ENCODE data around the gene PRMT5.
"Not testable (repeated sequence)": the region's sequence is repeated elsewhere in the genome, so short reads cannot be mapped to it uniquely, and the experiment has no call there.

The PRMT5 gene

DNA sequence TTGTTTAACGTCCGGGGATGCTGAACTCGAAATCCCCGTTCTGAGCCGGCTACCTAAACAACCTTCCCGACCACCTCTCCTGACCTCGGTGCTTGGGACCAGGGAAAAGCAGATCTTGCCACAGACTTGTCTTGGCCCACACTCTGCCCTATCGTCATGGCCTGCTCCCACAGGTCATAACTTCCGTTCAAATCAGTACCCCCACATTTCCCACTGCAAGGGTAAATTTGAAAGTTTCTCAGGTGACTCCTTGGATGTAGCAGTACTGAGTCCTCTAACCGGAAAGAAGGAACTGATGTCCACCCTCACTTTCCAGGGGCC lies 9.6 kb downstream of the PRMT5 start:
- H3K27me3 ChIP-seq (ENCODE audit: insufficient read depth, insufficient read length) = no peaks in the 10 kb centered on the region
- no peaks in the 10 kb centered on the region for H3K9me3 ChIP-seq (ENCODE audit: insufficient read depth, low read length)
- TF ChIP-seq SUZ12 (IDR thresholded peaks at IDR 0.05; ENCODE audit: extremely low read depth, insufficient read depth, insufficient read length) (no peak), YY1 (IDR thresholded peaks at IDR 0.05; ENCODE audit: insufficient read depth, insufficient read length) (no peak), ZNF274 (IDR thresholded peaks at IDR 0.05; ENCODE audit: low read depth, low read length) (no peak)
- peak overlapping the region; percentile 28 for H3K4me3 ChIP-seq (ENCODE audit: insufficient read length, low read depth)
- DNase-seq (ENCODE audit: low read depth, low spot score) = no peak
- H3K36me3 ChIP-seq (ENCODE audit: insufficient read depth, insufficient read length, low read length) = peaks cover 69% of the 10 kb centered on the region
- H3K9ac ChIP-seq (ENCODE audit: insufficient read length, low read depth) = peak overlapping the region; percentile 56
- H3K4me1 ChIP-seq (ENCODE audit: insufficient read depth, insufficient read length) = no peaks in the 10 kb centered on the region

DNA sequence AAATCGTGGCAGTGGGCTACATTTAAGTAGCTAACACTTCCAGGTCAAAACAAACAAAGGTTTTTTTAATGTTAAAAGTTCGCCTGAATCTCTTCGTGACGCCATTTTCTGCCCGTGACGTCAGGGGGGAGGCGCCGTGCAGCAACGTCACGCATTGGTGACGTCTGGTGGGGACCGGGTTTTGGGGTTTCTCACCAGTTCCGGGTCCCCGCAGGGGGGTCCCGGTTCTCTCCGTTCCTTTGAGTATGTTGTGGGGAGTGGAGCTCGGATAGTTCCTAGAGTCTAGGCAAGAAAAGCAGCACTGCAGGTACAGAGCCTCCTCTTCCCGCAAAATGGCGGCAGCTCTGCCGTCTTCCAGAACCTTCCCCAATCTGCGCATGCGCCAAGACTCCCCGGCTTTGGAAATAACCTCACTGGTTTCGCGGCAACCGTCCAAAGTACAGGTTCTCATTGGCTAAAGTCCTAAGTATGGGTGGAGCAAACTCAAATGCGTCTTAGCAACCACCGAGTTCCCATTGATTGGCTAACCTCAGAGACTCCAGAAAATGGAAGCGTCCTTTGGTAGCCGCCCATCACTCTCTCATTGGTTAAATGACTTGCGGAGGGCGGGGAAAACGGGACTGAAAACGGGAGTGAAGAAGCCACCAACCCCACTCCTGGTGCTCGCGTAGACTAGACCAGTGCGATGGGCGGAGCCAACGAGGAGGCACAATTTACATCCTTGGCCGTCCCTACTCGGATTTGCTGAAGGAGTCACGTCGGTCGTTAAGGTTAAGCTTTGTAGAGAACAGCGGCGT lies 10.2 kb downstream of the PRMT5 start, which contains the start of gene RBM23:
Gene RBM23 (minus strand): TSS at position 346 of the 797 bp plus-strand sequence.
- H3K4me3 ChIP-seq (ENCODE audit: insufficient read length, low read depth) = peak within 1 kb of the TSS; percentile 49
- peak within 1 kb of the TSS; percentile 56 for H3K9ac ChIP-seq (ENCODE audit: insufficient read length, low read depth)
- peaks cover 67% of the 10 kb centered on the region for H3K36me3 ChIP-seq (ENCODE audit: insufficient read depth, insufficient read length, low read length)
- DNase-seq (ENCODE audit: low read depth, low spot score) = peak; percentile 98
- no peaks in the 10 kb centered on the region for H3K9me3 ChIP-seq (ENCODE audit: insufficient read depth, low read length)
- H3K27me3 ChIP-seq (ENCODE audit: insufficient read depth, insufficient read length) = no peaks in the 10 kb centered on the region
- no peaks in the 10 kb centered on the region for H3K4me1 ChIP-seq (ENCODE audit: insufficient read depth, insufficient read length)
- no peak for TF ChIP-seq SUZ12 (IDR thresholded peaks at IDR 0.05; ENCODE audit: extremely low read depth, insufficient read depth, insufficient read length)
- TF ChIP-seq YY1 (IDR thresholded peaks at IDR 0.05; ENCODE audit: insufficient read depth, insufficient read length) = peak; percentile 67

DNA sequence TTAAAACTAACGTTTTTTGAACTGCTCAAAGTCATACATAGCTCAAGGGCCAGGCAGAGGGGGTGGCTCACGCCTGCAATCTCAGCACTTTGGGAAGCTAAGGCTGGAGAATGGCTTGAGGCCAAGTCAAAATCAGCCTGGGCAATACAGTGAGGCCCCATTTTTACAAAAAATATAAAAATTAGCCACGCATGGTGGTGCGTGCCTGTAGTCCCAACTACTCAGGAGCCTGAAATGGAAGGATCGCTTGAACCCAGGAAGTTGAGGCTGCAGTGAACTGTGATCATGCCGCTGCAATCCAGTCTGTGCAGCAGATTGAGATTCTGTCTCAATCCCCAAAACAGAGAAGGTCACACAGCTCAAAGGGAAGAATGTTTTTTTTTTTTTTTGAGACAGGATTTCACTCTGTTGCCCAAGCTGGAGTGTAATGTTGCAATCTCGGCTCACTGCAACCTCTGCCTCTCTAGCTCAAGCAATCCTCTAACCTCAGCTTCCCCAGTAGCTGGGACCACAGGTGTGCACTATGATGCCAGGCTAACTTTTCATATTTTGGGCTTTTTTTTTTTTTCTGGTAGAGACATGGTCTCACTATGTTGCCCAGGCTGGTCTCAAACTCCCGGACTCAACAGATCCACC lies 13.2 kb downstream of the PRMT5 start:
- Histone ChIP-seq H3K9ac (ENCODE audit: insufficient read length, low read depth) (no peak overlapping the region), H3K4me1 (ENCODE audit: insufficient read depth, insufficient read length) (no peaks in the 10 kb centered on the region), H3K27me3 (ENCODE audit: insufficient read depth, insufficient read length) (no peaks in the 10 kb centered on the region), H3K36me3 (ENCODE audit: insufficient read depth, insufficient read length, low read length) (peaks cover 46% of the 10 kb centered on the region), H3K4me3 (ENCODE audit: insufficient read length, low read depth) (no peak overlapping the region), H3K9me3 (ENCODE audit: insufficient read depth, low read length) (no peaks in the 10 kb centered on the region)
- no peak for TF ChIP-seq YY1 (IDR thresholded peaks at IDR 0.05; ENCODE audit: insufficient read depth, insufficient read length)
- TF ChIP-seq ZNF274 (IDR thresholded peaks at IDR 0.05; ENCODE audit: low read depth, low read length) = no peak
- no peak for TF ChIP-seq SUZ12 (IDR thresholded peaks at IDR 0.05; ENCODE audit: extremely low read depth, insufficient read depth, insufficient read length)
- no peak for DNase-seq (ENCODE audit: low read depth, low spot score)

DNA sequence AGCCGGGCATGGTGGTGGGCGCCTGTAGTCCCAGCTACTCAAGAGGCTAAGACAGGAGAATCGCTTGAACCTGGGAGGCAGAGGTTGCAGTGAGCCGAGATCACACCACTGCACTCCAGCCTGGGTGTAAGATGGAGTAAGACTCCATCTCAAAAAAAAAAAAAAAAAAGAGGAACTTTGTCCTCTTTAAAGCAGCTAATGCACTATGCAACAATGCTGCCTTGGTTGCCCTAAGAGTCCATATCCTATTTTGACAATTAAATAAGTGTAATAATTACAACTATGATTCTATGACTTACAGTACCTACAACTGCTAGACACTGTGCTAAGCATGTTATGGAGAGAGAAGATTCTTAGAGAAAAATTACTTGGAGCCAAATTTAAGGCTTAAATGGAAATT lies 14.3 kb downstream of the PRMT5 start:
- not testable (repeated sequence) for H3K9me3 ChIP-seq (ENCODE audit: insufficient read depth, low read length); H3K27me3 ChIP-seq (ENCODE audit: insufficient read depth, insufficient read length); H3K4me3 ChIP-seq (ENCODE audit: insufficient read length, low read depth); DNase-seq (ENCODE audit: low read depth, low spot score); H3K9ac ChIP-seq (ENCODE audit: insufficient read length, low read depth); H3K4me1 ChIP-seq (ENCODE audit: insufficient read depth, insufficient read length)
- H3K36me3 ChIP-seq (ENCODE audit: insufficient read depth, insufficient read length, low read length) = peaks cover 39% of the 10 kb centered on the region

DNA sequence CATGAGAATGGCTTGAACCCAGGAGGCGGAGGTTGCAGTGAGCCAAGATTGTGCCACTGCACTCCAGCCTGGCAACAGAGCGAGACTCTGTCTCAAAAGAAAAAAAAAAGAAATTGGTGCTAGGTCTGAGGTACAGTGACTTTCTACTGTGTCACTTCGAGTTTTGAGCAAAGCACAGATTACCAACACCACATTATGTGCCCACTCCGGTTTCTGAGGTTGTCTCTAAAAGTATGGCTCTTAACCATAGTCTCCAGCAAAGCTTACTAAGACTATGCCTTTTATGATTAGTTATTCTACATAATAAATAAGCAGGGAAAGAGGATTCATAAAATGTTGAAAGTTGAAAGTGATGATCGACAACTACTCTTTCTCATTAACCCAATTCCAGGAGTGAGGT lies 18.3 kb downstream of the PRMT5 start:
- Histone ChIP-seq H3K36me3 (ENCODE audit: insufficient read depth, insufficient read length, low read length) (peaks cover 48% of the 10 kb centered on the region), H3K4me3 (ENCODE audit: insufficient read length, low read depth) (no peak overlapping the region), H3K4me1 (ENCODE audit: insufficient read depth, insufficient read length) (no peaks in the 10 kb centered on the region), H3K9ac (ENCODE audit: insufficient read length, low read depth) (no peak overlapping the region), H3K27me3 (ENCODE audit: insufficient read depth, insufficient read length) (no peaks in the 10 kb centered on the region), H3K9me3 (ENCODE audit: insufficient read depth, low read length) (no peaks in the 10 kb centered on the region)
- TF ChIP-seq ZNF274 (IDR thresholded peaks at IDR 0.05; ENCODE audit: low read depth, low read length) (no peak), SUZ12 (IDR thresholded peaks at IDR 0.05; ENCODE audit: extremely low read depth, insufficient read depth, insufficient read length) (no peak), YY1 (IDR thresholded peaks at IDR 0.05; ENCODE audit: insufficient read depth, insufficient read length) (no peak)
- DNase-seq (ENCODE audit: low read depth, low spot score) = no peak

DNA sequence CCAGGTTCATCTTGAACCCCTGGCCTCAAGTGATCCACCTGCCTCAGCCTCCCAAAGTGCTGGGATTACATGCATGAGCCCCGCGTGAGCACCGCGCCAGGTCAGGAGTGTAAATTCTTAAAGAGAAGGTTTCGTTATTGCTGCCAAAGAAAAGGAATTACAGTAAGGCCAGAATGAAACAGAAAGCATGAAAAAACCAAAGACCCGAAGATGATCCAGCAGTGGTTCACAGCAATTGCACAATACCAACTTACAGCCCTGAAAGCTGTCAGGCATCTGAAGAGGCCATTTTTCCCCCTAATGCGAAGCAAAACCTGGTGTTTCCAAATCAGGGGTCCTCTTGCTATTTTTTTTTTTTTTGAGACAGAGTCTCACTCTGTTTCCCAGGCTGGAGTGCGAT lies 20.6 kb downstream of the PRMT5 start:
- no peak for TF ChIP-seq ZNF274 (IDR thresholded peaks at IDR 0.05; ENCODE audit: low read depth, low read length)
- no peak for TF ChIP-seq YY1 (IDR thresholded peaks at IDR 0.05; ENCODE audit: insufficient read depth, insufficient read length)
- TF ChIP-seq SUZ12 (IDR thresholded peaks at IDR 0.05; ENCODE audit: extremely low read depth, insufficient read depth, insufficient read length) = no peak
- H3K27me3 ChIP-seq (ENCODE audit: insufficient read depth, insufficient read length) = no peaks in the 10 kb centered on the region
- H3K9ac ChIP-seq (ENCODE audit: insufficient read length, low read depth) = no peak overlapping the region
- peaks cover 64% of the 10 kb centered on the region for H3K36me3 ChIP-seq (ENCODE audit: insufficient read depth, insufficient read length, low read length)
- H3K4me3 ChIP-seq (ENCODE audit: insufficient read length, low read depth) = no peak overlapping the region
- no peak for DNase-seq (ENCODE audit: low read depth, low spot score)
- H3K9me3 ChIP-seq (ENCODE audit: insufficient read depth, low read length) = no peaks in the 10 kb centered on the region
- no peaks in the 10 kb centered on the region for H3K4me1 ChIP-seq (ENCODE audit: insufficient read depth, insufficient read length)

DNA sequence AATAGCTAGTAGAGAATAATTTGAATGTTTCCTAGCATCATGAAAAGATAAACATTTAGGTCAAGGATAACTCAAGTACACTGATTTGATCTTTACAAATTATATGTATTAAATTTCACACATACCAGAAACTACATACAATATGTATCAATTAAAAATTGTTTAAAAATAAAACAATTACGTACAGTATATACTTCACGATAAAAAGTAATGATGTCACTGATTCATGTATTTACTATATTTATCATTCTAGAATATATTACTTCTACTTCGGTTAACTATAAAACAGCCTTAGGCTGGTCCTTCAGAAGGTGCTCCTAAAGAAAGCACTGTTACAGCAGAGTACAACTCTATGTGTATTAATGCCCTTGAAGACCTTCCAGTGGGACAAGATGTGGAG lies 21.7 kb downstream of the PRMT5 start:
- Histone ChIP-seq H3K4me3 (ENCODE audit: insufficient read length, low read depth) (no peak overlapping the region), H3K36me3 (ENCODE audit: insufficient read depth, insufficient read length, low read length) (peaks cover 75% of the 10 kb centered on the region), H3K9me3 (ENCODE audit: insufficient read depth, low read length) (no peaks in the 10 kb centered on the region), H3K9ac (ENCODE audit: insufficient read length, low read depth) (no peak overlapping the region), H3K27me3 (ENCODE audit: insufficient read depth, insufficient read length) (no peaks in the 10 kb centered on the region), H3K4me1 (ENCODE audit: insufficient read depth, insufficient read length) (no peaks in the 10 kb centered on the region)
- no peak for TF ChIP-seq YY1 (IDR thresholded peaks at IDR 0.05; ENCODE audit: insufficient read depth, insufficient read length)
- no peak for TF ChIP-seq SUZ12 (IDR thresholded peaks at IDR 0.05; ENCODE audit: extremely low read depth, insufficient read depth, insufficient read length)
- no peak for TF ChIP-seq ZNF274 (IDR thresholded peaks at IDR 0.05; ENCODE audit: low read depth, low read length)
- DNase-seq (ENCODE audit: low read depth, low spot score) = no peak

All from NT2/D1 (cell line).